Caki2 (cell line): ENCODE results near the gene DCST1. TPM values are rescaled to one million over a fixed set of nuclear protein-coding genes. Genes with fewer than 3 reads are reported as not detected.

Source experiments
- DNase-seq: peaks from one replicate; pipeline ENCODE4 v3.0.0-alpha.2; 2015; ENCODE audit warnings: low read depth
- in situ Hi-C: cut with HindIII; loops from 2 replicates; pipeline ENCODE4 v1.10.0; 2016; ENCODE audit warnings: low sequenced_read_pairs, low pct_unique_long_range_greater_than_20kb, mixed read lengths
- total RNA-seq: library from RNA; depleted of rRNA; stranded (reverse); fragments of >200 nt; shearing (Covaris generic); gene quantifications from 2 replicates; pipeline ENCODE4 v1.2.3, GENCODE V29; 2014; ENCODE audit warnings: low replicate concordance; rRNA removed

DCST1 gene
- total RNA-seq, 1 experiment from 2014 or later, result not detected

DNA sequence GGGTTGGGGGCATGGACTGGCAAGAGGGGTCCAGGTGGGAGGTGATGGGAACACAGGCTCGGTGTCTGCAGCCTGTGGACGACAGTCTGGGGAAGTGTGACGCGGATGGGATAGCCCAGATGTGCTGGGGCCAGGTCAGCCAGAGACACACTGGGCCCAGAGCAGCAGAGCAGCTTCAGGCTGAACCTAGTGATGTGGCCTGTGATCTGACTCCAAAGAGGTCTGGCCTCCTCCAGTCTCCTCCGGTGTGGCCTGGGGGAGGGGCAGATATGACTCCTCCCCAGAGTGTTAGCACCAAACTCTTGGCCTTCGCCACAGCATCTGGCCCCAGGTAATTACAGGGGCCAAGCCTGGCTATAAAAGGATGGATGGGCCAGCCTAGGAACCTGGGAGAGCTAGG, 58.5 kb downstream of the DCST1 start:
- in situ Hi-C loops, result no loop called here
- DNase-seq, result no peak

GRCh38 chr1:155092641-155093040, 59.0 kb downstream of the DCST1 start:
- DNase-seq, result no peak
- in situ Hi-C loops, result no loop called here

DNA sequence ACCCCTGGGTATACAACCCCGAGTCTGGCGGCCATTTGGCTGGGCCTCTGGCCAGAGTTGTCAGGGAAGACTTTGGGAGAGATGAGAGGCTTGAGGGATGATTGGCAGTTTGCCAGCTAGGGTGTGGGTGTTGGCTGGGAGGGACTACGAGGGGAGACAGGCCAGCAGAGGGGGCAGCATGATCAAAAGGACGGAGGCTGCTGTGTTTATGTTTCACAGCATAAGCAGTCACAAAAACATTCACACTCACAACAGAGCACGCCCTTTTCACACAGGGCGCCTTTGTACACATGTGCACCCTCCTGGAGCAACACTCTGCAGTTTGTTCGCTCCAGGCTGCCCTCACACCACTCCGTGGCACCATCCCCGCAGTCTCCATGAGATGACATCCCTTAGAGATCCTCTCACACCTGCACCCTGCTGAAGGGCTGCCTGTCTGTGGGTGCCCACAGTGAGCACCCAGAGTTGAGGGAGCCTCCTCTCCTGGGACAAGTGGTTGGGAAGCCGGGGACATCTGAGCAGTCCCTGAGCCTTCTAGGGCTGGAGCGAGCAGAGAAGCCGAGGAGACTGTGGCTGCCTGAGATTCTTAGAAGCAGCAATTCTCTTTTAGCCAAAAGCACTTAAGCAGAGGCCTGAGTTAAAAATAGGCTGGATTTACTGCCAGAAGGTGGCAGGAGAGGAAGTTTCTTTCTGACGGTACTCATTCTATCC, 60.4 kb downstream of the DCST1 start:
- DNase-seq, result peak; percentile 32
- in situ Hi-C loops, result no loop called here

DNA sequence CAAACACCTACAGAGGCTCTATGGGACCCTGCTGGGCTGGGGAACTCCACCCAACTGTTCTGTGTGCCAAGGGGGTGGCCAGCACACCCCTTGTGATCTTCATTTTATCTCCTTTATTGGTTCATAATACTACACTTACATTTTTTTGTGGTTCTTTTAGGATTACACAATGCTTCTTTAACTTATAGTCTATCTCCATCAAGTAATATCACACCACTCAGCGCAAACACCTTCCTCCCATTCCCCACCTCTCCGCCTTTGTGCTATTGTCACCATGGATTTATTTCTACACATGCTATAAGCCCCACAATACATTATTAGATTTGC, 61.0 kb downstream of the DCST1 start:
- in situ Hi-C loops, result no loop called here
- DNase-seq, result no peak

- in situ Hi-C loops, result no loop called here
- DNase-seq, result no peak
These were observed 65.7 kb downstream of the DCST1 start for GRCh38 chr1:155099331-155099730.

Other genes starting within 250 kb of the DCST1 start
- not detected in 2 replicates for gene KCNN3, start 163.5 kb upstream of the DCST1 start, total RNA-seq
- 49.9 and 66.3 TPM in 2 replicates for gene PMVK, start 97.1 kb upstream of the DCST1 start, total RNA-seq
- gene PBXIP1, start 77.7 kb upstream of the DCST1 start, total RNA-seq, result 19.2 and 33.0 TPM in 2 replicates
- 18.4 and 22.2 TPM in 2 replicates for gene PYGO2, start 72.0 kb upstream of the DCST1 start, total RNA-seq
- 95.0 and 109 TPM in 2 replicates for gene SHC1, start 63.1 kb upstream of the DCST1 start, total RNA-seq
- gene CKS1B, start 59.1 kb upstream of the DCST1 start, total RNA-seq, result 166 and 305 TPM in 2 replicates
- gene FLAD1, start 50.5 kb upstream of the DCST1 start, total RNA-seq, result 33.4 and 41.9 TPM in 2 replicates
- not detected in 2 replicates for gene LENEP, start 40.2 kb upstream of the DCST1 start, total RNA-seq
- gene ZBTB7B, start 31.0 kb upstream of the DCST1 start, total RNA-seq, result 12.2 and 22.8 TPM in 2 replicates
- gene DCST2, start within 50 bp of the DCST1 start, total RNA-seq, result not detected in 2 replicates
- gene ADAM15, start 17.5 kb downstream of the DCST1 start, total RNA-seq, result 102 and 125 TPM in 2 replicates
- gene EFNA4, start 29.9 kb downstream of the DCST1 start, total RNA-seq, result 22.3 and 38.5 TPM in 2 replicates
- gene EFNA3, start 45.0 kb downstream of the DCST1 start, total RNA-seq, result 9.1 and 10.0 TPM in 2 replicates
- gene EFNA1, start 94.1 kb downstream of the DCST1 start, total RNA-seq, result 2.5 and 19.2 TPM in 2 replicates
- gene SLC50A1, start 102.0 kb downstream of the DCST1 start, total RNA-seq, result 46.9 and 54.7 TPM in 2 replicates
- 171 and 198 TPM in 2 replicates for gene DPM3, start 106.7 kb downstream of the DCST1 start, total RNA-seq
- 271 and 341 TPM in 2 replicates for gene KRTCAP2, start 139.5 kb downstream of the DCST1 start, total RNA-seq
- not detected in 2 replicates for gene TRIM46, start 140.0 kb downstream of the DCST1 start, total RNA-seq
- gene THBS3, start 174.1 kb downstream of the DCST1 start, total RNA-seq, result 20.5 and 28.3 TPM in 2 replicates
- gene MTX1, start 174.9 kb downstream of the DCST1 start, total RNA-seq, result 152 and 172 TPM in 2 replicates
- gene ENTREP3, start 221.7 kb downstream of the DCST1 start, total RNA-seq, result 4.3 and 7.1 TPM in 2 replicates
- gene SCAMP3, start 228.5 kb downstream of the DCST1 start, total RNA-seq, result 52.5 and 77.8 TPM in 2 replicates
- gene CLK2, start 239.7 kb downstream of the DCST1 start, total RNA-seq, result 30.8 and 32.8 TPM in 2 replicates
- gene HCN3, start 243.6 kb downstream of the DCST1 start, total RNA-seq, result 0.06 and 0.84 TPM in 2 replicates